K562 (cell line): Measurements from ENCODE around the gene UBXN2A. TPM values are rescaled to one million over a fixed set of nuclear protein-coding genes. Genes with fewer than 3 reads are reported as not detected.

Experiments
- BCOR ChIP-seq: fragments of 450-650 bp; IDR thresholded peaks from 2 replicates; pipeline ENCODE4 v1.6.1; 2016
- DIDO1 ChIP-seq: fragments of 450-650 bp; IDR thresholded peaks from 2 replicates; pipeline ENCODE4 v1.6.1; 2016; ENCODE audit warnings: low read depth, missing biosample characterization, missing genetic modification characterization
- EHMT2 ChIP-seq: fragments of 450-650 bp; IDR thresholded peaks from 2 replicates; pipeline ENCODE4 v1.6.1; 2018; ENCODE audit warnings: antibody characterized with exemption
- FOXA1 ChIP-seq: fragments of 450-650 bp; IDR thresholded peaks from 2 replicates; pipeline ENCODE4 v1.6.1; 2016; ENCODE audit warnings: mild to moderate bottlenecking, borderline replicate concordance
- MEIS2 ChIP-seq: fragments of 450-650 bp; IDR thresholded peaks from 2 replicates; pipeline ENCODE4 v1.6.1; 2014; ENCODE audit warnings: mild to moderate bottlenecking; ENCODE audit not compliant: partially characterized antibody
- NR4A1 ChIP-seq, 2 experiments: fragments of 250-450 bp in 1 of 2; fragments of 450-650 bp in 1 of 2; sonication (Bioruptor Pico) in 1 of 2; IDR thresholded peaks; 2 replicates each; pipeline versions ENCODE4 v1.4.0 to v1.6.1; 2016 to 2020; ENCODE audit warnings: mild to moderate bottlenecking in 2 of 2, missing compliant biosample characterization in 1 of 2, missing genetic modification characterization in 1 of 2, moderate library complexity in 1 of 2
- PHB2 ChIP-seq: fragments of 450-650 bp; IDR thresholded peaks from 2 replicates; pipeline ENCODE4 v1.6.1; 2017; ENCODE audit warnings: low read depth
- RFX1 ChIP-seq: fragments of 450-650 bp; IDR thresholded peaks from 2 replicates; pipeline ENCODE4 v1.6.1; 2016; ENCODE audit warnings: mild to moderate bottlenecking, moderate library complexity
- ZC3H8 ChIP-seq: fragments of 450-650 bp; IDR thresholded peaks from 2 replicates; pipeline ENCODE4 v1.6.1; 2017
- ZKSCAN1 ChIP-seq: fragments of 150-350 bp; IDR thresholded peaks from 2 replicates; pipeline ENCODE4 v1.6.1; 2016; ENCODE audit warnings: low read depth, low read length
- ZNF280A ChIP-seq: fragments of 450-650 bp; IDR thresholded peaks from 2 replicates; pipeline ENCODE4 v1.6.1; 2018; ENCODE audit warnings: mild to moderate bottlenecking, low read depth; ENCODE audit not compliant: partially characterized antibody
- ZNF280B ChIP-seq: fragments of 250-450 bp; sonication (Bioruptor Pico); IDR thresholded peaks from 2 replicates; pipeline ENCODE4 v1.5.1; 2021; ENCODE audit warnings: mild to moderate bottlenecking
- ZNF407 ChIP-seq: fragments of 450-650 bp; IDR thresholded peaks from 2 replicates; pipeline ENCODE4 v1.6.1; 2016; ENCODE audit warnings: low read depth
- polyA plus RNA-seq, 8 experiments: library from polyadenylated mRNA; depleted of rRNA in 4 of 8; stranded (reverse) in 5 of 8; unstranded in 3 of 8; fragments of >200 nt; fragmentation: Nextera tagmentation in 2 of 8; fragmentation: Illumina TruSeq in 1 of 8; extraction: Ambion mirVana in 2 of 8; extraction: Trizol in 1 of 8; gene quantifications; 2 replicates each; pipeline versions ENCODE4 v1.2.1 to v1.2.3, GENCODE V29; 2011 to 2014; ENCODE audit warnings: inconsistent platforms in 1 of 8, missing spikeins in 1 of 8
- total RNA-seq, 7 experiments: library from RNA; depleted of rRNA in 6 of 7; stranded (reverse); fragments of >200 nt in 6 of 7; fragmentation: Illumina TruSeq in 2 of 7; extraction: Trizol in 2 of 7; gene quantifications; 2 replicates each; pipeline versions ENCODE4 v1.2.1 to v1.2.3, GENCODE V29; 2011 to 2021; ENCODE audit warnings: low replicate concordance in 1 of 7

UBXN2A gene
- total and polyA plus RNA-seq, 9 of the 15 experiments (the other 6 are each of a cell fraction or from before 2014, with no cell fraction given), result 3.4 to 25.6 (median 16.0) TPM

- TF ChIP-seq ZNF407, result no peak
- no peak for TF ChIP-seq FOXA1
- TF ChIP-seq PHB2, result no peak
- TF ChIP-seq ZKSCAN1, result no peak
- no peak for TF ChIP-seq RFX1
- TF ChIP-seq MEIS2, result no peak
- TF ChIP-seq ZNF280B (CRISPR knock-in tag), result no peak
- TF ChIP-seq ZNF280A, result no peak
- no peak for TF ChIP-seq ZC3H8
- no peak for TF ChIP-seq DIDO1 (tag)
- no peak for TF ChIP-seq EHMT2
- no peak for TF ChIP-seq NR4A1 (CRISPR knock-in tag; IDR thresholded peaks at IDR 0.05)
- TF ChIP-seq NR4A1 (tag; IDR thresholded peaks at IDR 0.05), result peak; percentile 71
- no peak; the same call in 1 of the 2 replicates for TF ChIP-seq BCOR
Measured at GRCh38 chr2:23939987-23940717, at the start of gene UBXN2A (continued).
